Stimulated activated CD8-positive, alpha-beta memory T cell treated with anti-CD3 and anti-CD28 coated beads, Interleukin-15, amount 100 ng/mL, for 1 hour (primary cell): Measurements from ENCODE around the gene PDAP1.
"Not testable (repeated sequence)": the region's sequence is repeated elsewhere in the genome, so short reads cannot be mapped to it uniquely, and the experiment has no call there.

Source experiments
- DNase-seq: peaks from one replicate; pipeline ENCODE4 v3.0.0-alpha.2; 2020; ENCODE audit warnings: low read depth

PDAP1 gene

DNA sequence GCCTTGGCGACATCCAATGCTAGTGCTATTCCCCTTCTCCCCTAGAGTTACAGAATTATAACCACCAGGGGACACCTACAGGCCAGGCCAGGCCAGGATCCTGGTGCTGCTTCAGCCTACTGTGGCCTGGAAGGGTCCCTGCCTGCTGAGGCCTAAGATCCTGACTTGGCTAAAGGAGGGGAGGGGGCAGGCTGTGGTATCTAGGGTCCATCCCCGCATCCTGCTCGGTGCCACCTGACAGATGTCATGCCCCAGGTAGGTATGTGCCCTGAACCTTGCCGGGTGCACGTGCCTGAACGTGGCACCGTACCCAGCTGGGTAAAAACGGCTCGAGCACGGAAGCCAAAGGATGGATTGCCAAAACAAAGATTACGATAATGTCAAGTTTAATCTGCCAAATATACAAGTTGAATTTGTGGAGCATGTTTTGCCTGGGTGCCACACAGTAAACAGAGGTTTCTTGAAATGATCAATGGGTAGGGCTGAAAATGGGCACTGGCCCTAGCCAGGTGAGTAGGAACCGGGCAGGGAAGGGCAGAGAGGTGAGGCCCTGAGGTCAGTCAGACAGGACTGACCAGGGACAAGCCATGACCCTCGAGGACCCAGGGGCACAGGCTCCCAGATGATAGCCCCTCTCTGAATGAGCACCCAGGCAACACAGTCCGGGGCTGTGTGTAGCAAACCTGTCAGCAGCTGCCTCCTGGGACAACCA is 12.6 kb downstream of the PDAP1 start:
- DNase-seq: no peak

GRCh38 chr7:99394188-99394502 is 14.3 kb downstream of the PDAP1 start:
- DNase-seq: no peak

DNA sequence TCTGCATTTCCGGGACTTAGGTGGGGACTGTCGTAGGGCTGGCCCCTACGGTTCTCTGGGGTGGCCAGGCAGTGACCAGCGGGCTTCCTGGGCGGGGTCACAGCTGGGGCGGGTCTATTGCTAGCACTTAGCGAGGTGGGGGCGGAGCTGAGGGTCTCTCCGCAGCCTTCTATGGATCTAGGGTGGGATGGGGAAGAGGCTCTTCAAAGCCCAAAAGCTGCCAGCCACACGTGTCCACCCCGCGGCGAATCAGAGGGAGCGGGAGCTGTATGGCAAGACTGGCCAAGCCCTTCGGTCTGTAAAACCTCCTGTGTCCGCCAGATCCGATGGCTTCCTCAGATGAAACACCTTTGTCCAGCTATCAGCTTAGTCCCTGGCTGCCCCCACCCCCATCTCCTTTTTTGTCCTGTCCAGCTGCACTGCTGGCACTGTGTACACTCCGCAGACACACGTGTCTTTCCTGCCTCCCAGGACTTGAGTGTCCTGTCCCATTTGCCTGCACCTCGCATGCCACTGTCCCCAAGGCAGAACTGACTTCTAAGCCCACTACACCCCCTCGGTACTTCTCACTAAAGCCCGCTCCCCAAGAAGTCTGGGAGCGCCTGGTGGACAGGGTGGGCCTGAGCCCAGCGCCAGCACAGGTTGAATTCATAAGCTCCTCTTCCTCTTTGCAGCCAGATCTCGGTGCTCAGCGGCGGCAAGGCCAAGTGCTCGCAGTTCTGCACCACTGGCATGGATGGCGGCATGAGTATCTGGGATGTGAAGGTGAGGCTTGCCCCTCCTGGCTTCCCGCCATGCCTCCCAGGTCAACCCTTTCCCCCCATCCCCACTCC is 14.8 kb downstream of the PDAP1 start:
- DNase-seq: no peak

DNA sequence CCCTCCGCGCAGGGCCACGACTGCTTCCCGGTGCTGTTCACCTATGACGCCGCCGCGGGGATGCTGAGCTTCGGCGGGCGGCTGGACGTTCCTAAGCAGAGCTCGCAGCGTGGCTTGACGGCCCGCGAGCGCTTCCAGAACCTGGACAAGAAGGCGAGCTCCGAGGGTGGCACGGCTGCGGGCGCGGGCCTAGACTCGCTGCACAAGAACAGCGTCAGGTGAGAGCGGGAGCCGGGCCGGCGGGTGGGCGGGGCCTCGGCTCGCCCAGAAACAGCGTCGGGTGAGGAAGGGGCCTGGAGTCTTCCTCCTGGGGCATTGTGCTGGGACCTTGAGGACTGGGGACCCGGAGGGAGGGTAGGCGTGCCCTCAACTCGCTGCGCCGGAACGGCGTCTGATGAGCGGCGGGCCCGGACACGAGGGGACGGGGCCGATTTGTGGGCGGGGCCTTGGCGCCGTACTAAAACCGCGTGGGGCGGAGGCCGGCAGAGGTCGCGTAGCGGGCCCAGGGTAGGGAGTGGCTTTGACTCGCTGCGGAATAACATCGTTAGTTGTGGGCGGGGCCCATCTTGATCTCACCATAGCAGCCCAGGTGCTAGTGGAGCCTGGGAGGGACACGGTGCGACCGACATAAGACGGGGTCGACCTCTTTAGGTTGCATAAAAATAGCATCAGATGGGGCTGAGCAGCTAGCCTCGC is 15.6 kb downstream of the PDAP1 start:
- peak; percentile 65 for DNase-seq

DNA sequence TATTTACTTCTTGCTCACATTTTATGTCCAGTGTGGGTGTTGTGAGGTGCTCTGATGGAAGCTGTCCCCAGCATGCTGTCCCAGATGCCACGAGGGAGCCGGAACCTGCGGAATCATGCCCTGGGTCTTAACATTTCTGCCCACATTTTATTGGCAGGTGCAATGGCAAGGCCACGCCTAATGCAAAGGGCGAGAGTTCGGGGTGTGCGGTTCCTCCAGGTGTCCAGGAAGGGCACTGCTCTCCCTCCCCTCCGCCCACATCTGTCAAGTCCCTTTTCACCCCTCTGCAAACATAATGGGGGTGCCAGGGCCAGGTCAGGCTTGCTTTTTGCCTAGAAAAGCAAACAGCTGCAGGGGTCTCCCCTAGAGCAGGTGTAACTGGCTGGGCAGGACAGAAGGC is 16.4 kb downstream of the PDAP1 start:
- no peak for DNase-seq

- DNase-seq: no peak
Measured at GRCh38 chr7:99390941-99391602, 17.3 kb downstream of the PDAP1 start.

GRCh38 chr7:99389772-99390171 is 18.6 kb downstream of the PDAP1 start:
- DNase-seq: no peak

GRCh38 chr7:99387912-99388311 is 20.5 kb downstream of the PDAP1 start:
- no peak for DNase-seq

GRCh38 chr7:99387239-99387635 is 21.2 kb downstream of the PDAP1 start:
- DNase-seq: not testable (repeated sequence)

DNA sequence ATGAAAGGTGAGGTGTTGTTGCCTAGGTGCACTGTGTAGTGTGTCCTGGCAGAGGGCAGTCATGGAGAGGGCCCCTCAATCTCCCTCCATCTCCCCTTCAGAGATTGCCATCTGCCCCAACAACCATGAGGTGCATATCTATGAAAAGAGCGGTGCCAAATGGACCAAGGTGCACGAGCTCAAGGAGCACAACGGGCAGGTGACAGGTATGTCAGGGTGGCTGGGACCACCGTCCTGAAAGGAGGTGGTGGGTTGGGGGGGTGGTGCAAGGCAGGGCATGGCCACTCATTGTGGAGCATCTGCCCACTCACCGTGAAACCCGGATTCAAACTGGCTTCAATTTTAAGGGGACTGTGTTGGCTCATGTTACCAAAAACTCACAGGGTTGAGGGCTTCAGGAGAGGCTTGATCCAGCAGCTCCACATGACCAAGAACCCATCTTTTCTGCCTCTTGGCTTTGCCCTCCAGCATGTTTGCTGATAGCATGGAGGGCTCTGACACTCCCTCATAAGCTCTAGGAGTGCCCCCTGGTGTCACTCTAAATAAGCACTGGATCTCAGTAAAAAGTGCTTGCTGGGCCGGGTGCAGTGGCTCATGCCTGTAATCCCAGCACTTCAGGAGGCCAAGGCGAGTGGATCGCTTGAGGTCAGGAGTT is 21.7 kb downstream of the PDAP1 start:
- no peak for DNase-seq

GRCh38 chr7:99385564-99385963 is 22.8 kb downstream of the PDAP1 start:
- DNase-seq: no peak

GRCh38 chr7:99384523-99384922 is 23.9 kb downstream of the PDAP1 start:
- no peak for DNase-seq

- no peak for DNase-seq
Measured at GRCh38 chr7:99383791-99384370, 24.5 kb downstream of the PDAP1 start.

DNA sequence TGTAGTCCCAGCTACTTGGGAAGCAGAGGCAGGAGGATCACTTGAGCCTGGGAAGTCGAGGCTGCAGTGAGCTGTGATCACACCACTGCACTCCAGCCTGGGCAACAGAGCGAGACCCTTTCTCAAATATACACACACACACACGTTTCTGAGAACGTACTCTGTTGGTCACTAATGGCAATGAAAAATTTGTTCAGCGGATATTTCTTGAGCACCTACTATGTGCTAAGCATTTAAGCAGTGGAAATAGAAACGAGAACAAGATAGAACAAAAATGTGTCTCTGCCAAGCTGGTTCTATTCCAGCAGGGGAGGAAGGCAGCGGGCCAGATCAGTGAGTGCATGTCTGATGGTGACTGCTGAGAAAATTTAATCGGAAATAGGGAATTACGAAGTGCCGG is 25.2 kb downstream of the PDAP1 start:
- DNase-seq: no peak

GRCh38 chr7:99381664-99382075 is 26.7 kb downstream of the PDAP1 start:
- no peak for DNase-seq

- DNase-seq: peak; percentile 75
Measured at GRCh38 chr7:99380823-99381663, 27.4 kb downstream of the PDAP1 start.

GRCh38 chr7:99380032-99380822 is 28.2 kb downstream of the PDAP1 start:
- DNase-seq: no peak

DNA sequence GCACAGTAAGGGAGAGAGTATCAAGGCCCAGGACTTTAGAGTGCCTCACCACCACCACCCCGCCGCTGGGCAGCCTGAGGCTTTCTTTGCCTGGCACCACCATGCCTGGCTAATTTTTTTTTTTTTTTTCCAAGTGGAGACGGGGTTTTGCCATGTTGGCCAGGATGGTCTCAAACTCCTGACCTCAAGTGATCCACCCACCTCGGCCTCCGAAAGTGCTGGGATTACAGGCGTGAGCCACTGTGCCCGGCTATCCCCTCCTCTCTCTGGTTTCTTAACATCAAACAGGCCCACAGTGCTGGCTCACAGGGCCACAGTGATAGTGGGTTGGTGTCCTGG is 28.7 kb downstream of the PDAP1 start:
- DNase-seq: not testable (repeated sequence)

- no peak for DNase-seq
Measured at GRCh38 chr7:99379043-99379577, 29.3 kb downstream of the PDAP1 start.
